Endothelial cell of umbilical vein (primary cell): ENCODE data around the gene COL4A1. TPM values are rescaled to one million over a fixed set of nuclear protein-coding genes. Genes with fewer than 3 reads are reported as not detected.

Experiments used
- BruUV-seq: library from RNA; stranded (reverse); fragments of 400-500 nt; replicated peaks from 2 replicates; lab custom pipeline; 2021; lab: Mats Ljungman, UMichigan
- CTCF ChIA-PET: fragments of 300-600, 350-600 bp; sonication (Branson Sonifier 250); formaldehyde crosslinking; loops from one replicate; lab custom pipeline; 2021; ENCODE audit warnings: antibody characterized with exemption, inconsistent platforms; lab: Charles Lee
- POLR2A ChIA-PET: fragments of 300-600, 350-600 bp; sonication (Branson Sonifier 250); formaldehyde crosslinking; loops from one replicate; lab custom pipeline; 2021; ENCODE audit warnings: antibody characterized with exemption, inconsistent platforms; lab: Charles Lee
- DNase-seq: peaks from one replicate; pipeline ENCODE4 v3.0.0-alpha.2; 2011; ENCODE audit warnings: low read depth, low spot score
- FAIRE-seq: peaks from 2 replicates; lab custom pipeline; 2011; peaks lifted over from hg19 to GRCh38; lab: Jason Lieb, UNC
- H2AFZ ChIP-seq: 2 replicates; pipeline ENCODE4 v1.6.0; 2012; ENCODE audit warnings: low read depth, low read length, control low read depth, inconsistent platforms
- H3K27ac ChIP-seq: 2 replicates; pipeline ENCODE4 v1.5.1; 2011; ENCODE audit warnings: low read depth, mild to moderate bottlenecking, control low read depth, low read length, moderate library complexity; ENCODE audit not compliant: insufficient read depth
- H3K27me3 ChIP-seq, 2 experiments: 2 replicates each; pipeline versions ENCODE4 v1.6.0 to v1.6.1; 2011; ENCODE audit warnings: low read length in 2 of 2, mixed read lengths in 1 of 2; ENCODE audit not compliant: control insufficient read depth in 2 of 2, insufficient read depth in 2 of 2
- H3K36me3 ChIP-seq, 2 experiments: 2 replicates in 1 of 2; 3 replicates in 1 of 2; pipeline ENCODE4 v1.5.1; 2011; ENCODE audit warnings: low read length in 2 of 2, mild to moderate bottlenecking in 1 of 2, moderate library complexity in 1 of 2; ENCODE audit not compliant: control insufficient read depth in 2 of 2, insufficient read depth in 2 of 2; ENCODE audit errors: extremely low read depth in 1 of 2
- H3K4me1 ChIP-seq: 3 replicates; pipeline ENCODE4 v1.5.1; 2011; ENCODE audit warnings: mild to moderate bottlenecking, low read length; ENCODE audit not compliant: control insufficient read depth, insufficient read depth; ENCODE audit errors: extremely low read depth
- H3K4me2 ChIP-seq: 2 replicates; pipeline ENCODE4 v1.6.1; 2011; ENCODE audit warnings: low read length, control low read depth, mixed read lengths; ENCODE audit not compliant: insufficient read depth
- H3K4me3 ChIP-seq, 3 experiments: fragments of 200-600 bp in 1 of 3; sonication (generic), shearing (Covaris generic) in 1 of 3; replicated peaks in 1 of 3; 2 replicates each; pipeline ENCODE4 v1.5.1; 2011 to 2016; ENCODE audit warnings: control low read depth in 3 of 3, low read length in 3 of 3, mild to moderate bottlenecking in 2 of 3, inconsistent platforms in 1 of 3, low read depth in 1 of 3, moderate library complexity in 1 of 3; ENCODE audit not compliant: insufficient read depth in 1 of 3
- H3K79me2 ChIP-seq: 2 replicates; pipeline ENCODE4 v1.6.0; 2012; ENCODE audit warnings: low read length, inconsistent platforms; ENCODE audit not compliant: control insufficient read depth, insufficient read depth
- H3K9ac ChIP-seq: replicated peaks from 2 replicates; pipeline ENCODE3; 2011; ENCODE audit warnings: low read length, control low read depth; ENCODE audit not compliant: insufficient read depth; ENCODE audit errors: extremely low read depth
- H3K9me1 ChIP-seq: replicated peaks from 3 replicates; pipeline ENCODE4 v1.6.0; 2011; ENCODE audit warnings: mild to moderate bottlenecking, low read length; ENCODE audit not compliant: control insufficient read depth, insufficient read depth; ENCODE audit errors: extremely low read depth
- H3K9me3 ChIP-seq: replicated peaks from 2 replicates; pipeline ENCODE4 v1.5.1; 2012; ENCODE audit warnings: low read length, inconsistent platforms; ENCODE audit not compliant: control insufficient read depth, insufficient read depth
- H4K20me1 ChIP-seq: replicated peaks from 2 replicates; pipeline ENCODE3; 2011; ENCODE audit warnings: mild to moderate bottlenecking, low read length; ENCODE audit not compliant: control insufficient read depth, insufficient read depth; ENCODE audit errors: extremely low read depth
- EZH2 ChIP-seq: IDR thresholded peaks from 2 replicates; pipeline ENCODE4 v1.6.1; 2012; ENCODE audit warnings: borderline replicate concordance, low read depth, mild to moderate bottlenecking, moderate library complexity, low read length, inconsistent platforms; ENCODE audit not compliant: severe bottlenecking
- FOS ChIP-seq: IDR thresholded peaks from 2 replicates; pipeline ENCODE4 v1.6.1; 2011; ENCODE audit warnings: mild to moderate bottlenecking, low read length, moderate library complexity, borderline replicate concordance; ENCODE audit not compliant: insufficient read depth
- GATA2 ChIP-seq: IDR thresholded peaks from 2 replicates; pipeline ENCODE4 v1.7.0; 2011; ENCODE audit warnings: low read depth, mild to moderate bottlenecking, moderate library complexity, mixed read lengths, low read length; ENCODE audit not compliant: insufficient read length, insufficient read depth
- JUN ChIP-seq: IDR thresholded peaks from 2 replicates; pipeline ENCODE4 v1.6.1; 2011; ENCODE audit warnings: borderline replicate concordance, low read depth; ENCODE audit not compliant: insufficient read length, insufficient read depth
- MYC ChIP-seq: IDR thresholded peaks from one replicate; pipeline ENCODE4 v1.6.1; 2011; ENCODE audit warnings: mild to moderate bottlenecking, low read depth, low read length
- POLR2A ChIP-seq: IDR thresholded peaks from 2 replicates; pipeline ENCODE4 v1.6.1; 2012; ENCODE audit warnings: low read depth, mild to moderate bottlenecking, control low read depth, low read length
- POLR2AphosphoS5 ChIP-seq: IDR thresholded peaks from 2 replicates; pipeline ENCODE4 v1.6.1; 2012; ENCODE audit warnings: low read depth, mild to moderate bottlenecking, control low read depth, low read length, moderate library complexity; ENCODE audit not compliant: insufficient read depth
- dilution Hi-C: fragments of 300-500 bp; cut with MboI; formaldehyde crosslinking; loops from one replicate; pipeline ENCODE4 v1.15.0; 2019; ENCODE audit warnings: low sequenced_read_pairs; ENCODE audit not compliant: extremely low pct_ligation_motif_present
- intact Hi-C: fragments of 100-400 bp; cut with micrococcal nuclease; formaldehyde crosslinking; loops from one replicate; pipeline ENCODE4 v1.10.0; 2022
- polyA plus RNA-seq, 4 experiments: library from polyadenylated mRNA; depleted of rRNA in 3 of 4; stranded (reverse) in 3 of 4; unstranded in 1 of 4; fragments of >200 nt; gene quantifications; 2 replicates each; pipeline versions ENCODE4 v1.2.1 to v1.2.3, GENCODE V29; 2011 to 2012; ENCODE audit warnings: missing spikeins in 1 of 4
- total RNA-seq: library from RNA; stranded (reverse); gene quantifications from 2 replicates; pipeline ENCODE4 v1.2.3, GENCODE V29; 2021
- TF ChIP-seq, protein P1 (sequence below): IDR thresholded peaks from 2 replicates; pipeline ENCODE4 v1.6.1; 2011; ENCODE audit not compliant: insufficient read depth, insufficient read length
- TF ChIP-seq, protein P2 (sequence below), 2 donors: IDR thresholded peaks; 1 replicate in 1 of 2; 2 replicates in 1 of 2; pipeline ENCODE4 v1.5.1; 2011; ENCODE audit warnings: low read length in 2 of 2, mild to moderate bottlenecking in 2 of 2, moderate library complexity in 2 of 2, control low read depth in 1 of 2, inconsistent platforms in 1 of 2, low read depth in 1 of 2; ENCODE audit not compliant: insufficient read depth in 1 of 2; ENCODE audit errors: extremely low read depth in 1 of 2

COL4A1 gene
- total and polyA plus RNA-seq, 2 donors (not counting 3 experiments of a cell fraction or from before 2014, with no cell fraction given): 384 to 1,119 TPM

- Histone ChIP-seq H3K36me3 (peaks cover 2 to 3% of the 10 kb centered on the region in 2 experiments), H3K4me2 (no peak overlapping the region), H3K4me1 (peaks cover 40% of the 10 kb centered on the region), H3K9ac (no peak overlapping the region), H3K4me3 (no peak overlapping the region), H3K27me3 (no peaks in the 10 kb centered on the region), H3K9me1 (no peaks in the 10 kb centered on the region), H3K9me3 (no peaks in the 10 kb centered on the region), H4K20me1 (no peaks in the 10 kb centered on the region), H2AFZ (no peak overlapping the region), H3K27ac (no peak overlapping the region), H3K79me2 (peaks cover 40% of the 10 kb centered on the region)
- ChIA-PET CTCF (interaction anchor here (3.2 kb wide), 1 partner anchor 11 kb away, joined by 30 read pairs; no protein-coding TSS in a partner anchor), POLR2A (no interaction called here)
- intact Hi-C loops (no loop called here), dilution Hi-C loops (no loop called here)
- no TSS peak for BruUV-seq
- no peak for FAIRE-seq
- TF ChIP-seq GATA2 (no peak), MYC (no peak), POLR2A (no peak), EZH2 (no peak), FOS (no peak), JUN (no peak), POLR2AphosphoS5 (no peak)
- TF ChIP-seq, protein P1, sequence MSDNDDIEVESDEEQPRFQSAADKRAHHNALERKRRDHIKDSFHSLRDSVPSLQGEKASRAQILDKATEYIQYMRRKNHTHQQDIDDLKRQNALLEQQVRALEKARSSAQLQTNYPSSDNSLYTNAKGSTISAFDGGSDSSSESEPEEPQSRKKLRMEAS: no peak
- TF ChIP-seq, protein P2, sequence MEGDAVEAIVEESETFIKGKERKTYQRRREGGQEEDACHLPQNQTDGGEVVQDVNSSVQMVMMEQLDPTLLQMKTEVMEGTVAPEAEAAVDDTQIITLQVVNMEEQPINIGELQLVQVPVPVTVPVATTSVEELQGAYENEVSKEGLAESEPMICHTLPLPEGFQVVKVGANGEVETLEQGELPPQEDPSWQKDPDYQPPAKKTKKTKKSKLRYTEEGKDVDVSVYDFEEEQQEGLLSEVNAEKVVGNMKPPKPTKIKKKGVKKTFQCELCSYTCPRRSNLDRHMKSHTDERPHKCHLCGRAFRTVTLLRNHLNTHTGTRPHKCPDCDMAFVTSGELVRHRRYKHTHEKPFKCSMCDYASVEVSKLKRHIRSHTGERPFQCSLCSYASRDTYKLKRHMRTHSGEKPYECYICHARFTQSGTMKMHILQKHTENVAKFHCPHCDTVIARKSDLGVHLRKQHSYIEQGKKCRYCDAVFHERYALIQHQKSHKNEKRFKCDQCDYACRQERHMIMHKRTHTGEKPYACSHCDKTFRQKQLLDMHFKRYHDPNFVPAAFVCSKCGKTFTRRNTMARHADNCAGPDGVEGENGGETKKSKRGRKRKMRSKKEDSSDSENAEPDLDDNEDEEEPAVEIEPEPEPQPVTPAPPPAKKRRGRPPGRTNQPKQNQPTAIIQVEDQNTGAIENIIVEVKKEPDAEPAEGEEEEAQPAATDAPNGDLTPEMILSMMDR (IDR thresholded peaks at IDR 0.05; ENCODE audit: extremely low read depth in 1 of 2, insufficient read depth in 1 of 2, low read depth in 1 of 2, low read length in 2 of 2): no peak
- no peak for DNase-seq
These were observed 49.5 kb downstream of the COL4A1 start for GRCh38 chr13:110257408-110257807.
